OCI-LY1 (cell line): Measurements from ENCODE around the gene NABP2.

Experiments used
- CTCF ChIP-seq: fragments of 200-600 bp; sonication (generic), shearing (Covaris generic); IDR thresholded peaks from 2 replicates; pipeline ENCODE4 v1.5.1; 2017; ENCODE audit warnings: mild to moderate bottlenecking, antibody characterized with exemption, low read length, moderate library complexity, mixed read lengths
- EZH2 ChIP-seq: fragments of 200-600 bp; sonication (generic), shearing (Covaris generic); IDR thresholded peaks from 2 replicates; pipeline ENCODE4 v1.8.0; 2017; ENCODE audit warnings: borderline replicate concordance, mixed run types, mild to moderate bottlenecking, antibody characterized with exemption, low read length, moderate library complexity, mixed read lengths

- TF ChIP-seq CTCF (no peak), EZH2 (no peak)
Measured at GRCh38 chr12:56223571-56224101, 506 bp upstream of the NABP2 start.
